ENCODE data around the gene RETREG1.

DNA sequence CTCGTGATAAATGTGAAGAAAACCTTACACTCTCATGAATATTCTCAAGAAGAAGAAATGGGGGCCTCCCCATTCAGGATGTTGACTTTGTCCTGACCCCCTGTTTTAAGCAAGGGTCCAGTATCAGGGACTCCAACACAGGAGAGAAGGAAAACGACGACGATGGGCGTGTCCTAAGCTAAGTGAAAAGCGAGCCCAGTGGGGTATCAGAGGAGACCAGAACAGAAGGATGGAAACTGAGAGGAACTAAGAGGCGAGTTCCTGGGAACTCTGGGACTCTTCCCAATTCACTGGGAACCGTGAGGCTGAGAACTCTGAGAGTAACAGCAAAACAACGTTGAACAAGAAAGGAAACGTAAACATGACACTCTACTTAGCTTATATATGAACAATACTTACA is 14.6 kb downstream of the RETREG1 start:
- TF ChIP-seq, protein P1, sequence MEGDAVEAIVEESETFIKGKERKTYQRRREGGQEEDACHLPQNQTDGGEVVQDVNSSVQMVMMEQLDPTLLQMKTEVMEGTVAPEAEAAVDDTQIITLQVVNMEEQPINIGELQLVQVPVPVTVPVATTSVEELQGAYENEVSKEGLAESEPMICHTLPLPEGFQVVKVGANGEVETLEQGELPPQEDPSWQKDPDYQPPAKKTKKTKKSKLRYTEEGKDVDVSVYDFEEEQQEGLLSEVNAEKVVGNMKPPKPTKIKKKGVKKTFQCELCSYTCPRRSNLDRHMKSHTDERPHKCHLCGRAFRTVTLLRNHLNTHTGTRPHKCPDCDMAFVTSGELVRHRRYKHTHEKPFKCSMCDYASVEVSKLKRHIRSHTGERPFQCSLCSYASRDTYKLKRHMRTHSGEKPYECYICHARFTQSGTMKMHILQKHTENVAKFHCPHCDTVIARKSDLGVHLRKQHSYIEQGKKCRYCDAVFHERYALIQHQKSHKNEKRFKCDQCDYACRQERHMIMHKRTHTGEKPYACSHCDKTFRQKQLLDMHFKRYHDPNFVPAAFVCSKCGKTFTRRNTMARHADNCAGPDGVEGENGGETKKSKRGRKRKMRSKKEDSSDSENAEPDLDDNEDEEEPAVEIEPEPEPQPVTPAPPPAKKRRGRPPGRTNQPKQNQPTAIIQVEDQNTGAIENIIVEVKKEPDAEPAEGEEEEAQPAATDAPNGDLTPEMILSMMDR (conservative IDR thresholded peaks at IDR 0.05; ENCODE audit: low read depth, low read length) = no peak
- no peak for TF ChIP-seq EZH2 (IDR thresholded peaks at IDR 0.05; ENCODE audit: borderline replicate concordance, low read depth, low read length, poor library complexity, severe bottlenecking)
